ENCODE data around the gene KCNT2.

Gene KCNT2

GRCh38 chr1:196423612-196424011 is 184.6 kb downstream of the KCNT2 start:
- DNase-seq (ENCODE audit: low read depth) = no peak
- no peak for TF ChIP-seq CTCF (conservative IDR thresholded peaks at IDR 0.05; ENCODE audit: low read depth, low read length)
- H3K4me3 ChIP-seq (ENCODE audit: low read length) = no peak overlapping the region

GRCh38 chr1:196418772-196419171 is 189.5 kb downstream of the KCNT2 start:
- no peak for TF ChIP-seq CTCF (conservative IDR thresholded peaks at IDR 0.05; ENCODE audit: low read depth, low read length)
- no peak for DNase-seq (ENCODE audit: low read depth)

GRCh38 chr1:196415978-196416377 is 192.3 kb downstream of the KCNT2 start:
- no peak for DNase-seq (ENCODE audit: low read depth)
- TF ChIP-seq CTCF (conservative IDR thresholded peaks at IDR 0.05; ENCODE audit: low read depth, low read length) = no peak
- no peak overlapping the region for H3K4me3 ChIP-seq (ENCODE audit: low read length)

More at GRCh38 chr1:196418772-196419171, 189.5 kb downstream of the KCNT2 start:
- no peak overlapping the region for H3K4me3 ChIP-seq (ENCODE audit: low read length)

GRCh38 chr1:196412326-196412725 is 195.9 kb downstream of the KCNT2 start:
- no peak for TF ChIP-seq CTCF (conservative IDR thresholded peaks at IDR 0.05; ENCODE audit: low read depth, low read length)
- H3K4me3 ChIP-seq (ENCODE audit: low read length) = no peak overlapping the region
- DNase-seq (ENCODE audit: low read depth) = no peak

GRCh38 chr1:196410768-196411167 is 197.5 kb downstream of the KCNT2 start:
- no peak overlapping the region for H3K4me3 ChIP-seq (ENCODE audit: low read length)
- no peak for TF ChIP-seq CTCF (conservative IDR thresholded peaks at IDR 0.05; ENCODE audit: low read depth, low read length)
- no peak for DNase-seq (ENCODE audit: low read depth)

- TF ChIP-seq CTCF (conservative IDR thresholded peaks at IDR 0.05; ENCODE audit: low read depth, low read length) = no peak
Measured at GRCh38 chr1:196409586-196409985, 198.7 kb downstream of the KCNT2 start.

GRCh38 chr1:196407358-196408051 is 200.7 kb downstream of the KCNT2 start:
- H3K4me3 ChIP-seq (ENCODE audit: low read length) = no peak overlapping the region
- DNase-seq (ENCODE audit: low read depth) = peak; percentile 24
- TF ChIP-seq CTCF (conservative IDR thresholded peaks at IDR 0.05; ENCODE audit: low read depth, low read length) = no peak

More at GRCh38 chr1:196409586-196409985, 198.7 kb downstream of the KCNT2 start:
- no peak for DNase-seq (ENCODE audit: low read depth)
- no peak overlapping the region for H3K4me3 ChIP-seq (ENCODE audit: low read length)

Measured in retinal pigment epithelial cell (primary cell).